ENCODE measurements around the gene ARHGEF16. TPM values are rescaled to one million over a fixed set of nuclear protein-coding genes. Genes with fewer than 3 reads are reported as not detected.

The ARHGEF16 gene
- 4.8 TPM for polyA plus RNA-seq (2012; ENCODE audit: insufficient read depth, insufficient read length, low read depth)

GRCh38 chr1:3453891-3454810, at the start of gene ARHGEF16:
ARHGEF16 (plus strand) TSS chr1:3454665; CDS start chr1:3463085, 8,420 bp downstream.
- Histone ChIP-seq H3K36me3 (no peaks in the 10 kb centered on the region), H3K27me3 (no peaks in the 10 kb centered on the region), H3K4me3 (ENCODE audit: low read depth, low read length) (peak within 1 kb of the TSS; percentile 35), H3K9me3 (no peaks in the 10 kb centered on the region), H3K4me1 (no peaks in the 10 kb centered on the region)
- peak; percentile 59 for DNase-seq
- TF ChIP-seq, protein P1, sequence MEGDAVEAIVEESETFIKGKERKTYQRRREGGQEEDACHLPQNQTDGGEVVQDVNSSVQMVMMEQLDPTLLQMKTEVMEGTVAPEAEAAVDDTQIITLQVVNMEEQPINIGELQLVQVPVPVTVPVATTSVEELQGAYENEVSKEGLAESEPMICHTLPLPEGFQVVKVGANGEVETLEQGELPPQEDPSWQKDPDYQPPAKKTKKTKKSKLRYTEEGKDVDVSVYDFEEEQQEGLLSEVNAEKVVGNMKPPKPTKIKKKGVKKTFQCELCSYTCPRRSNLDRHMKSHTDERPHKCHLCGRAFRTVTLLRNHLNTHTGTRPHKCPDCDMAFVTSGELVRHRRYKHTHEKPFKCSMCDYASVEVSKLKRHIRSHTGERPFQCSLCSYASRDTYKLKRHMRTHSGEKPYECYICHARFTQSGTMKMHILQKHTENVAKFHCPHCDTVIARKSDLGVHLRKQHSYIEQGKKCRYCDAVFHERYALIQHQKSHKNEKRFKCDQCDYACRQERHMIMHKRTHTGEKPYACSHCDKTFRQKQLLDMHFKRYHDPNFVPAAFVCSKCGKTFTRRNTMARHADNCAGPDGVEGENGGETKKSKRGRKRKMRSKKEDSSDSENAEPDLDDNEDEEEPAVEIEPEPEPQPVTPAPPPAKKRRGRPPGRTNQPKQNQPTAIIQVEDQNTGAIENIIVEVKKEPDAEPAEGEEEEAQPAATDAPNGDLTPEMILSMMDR (IDR thresholded peaks at IDR 0.05; ENCODE audit: low read depth, low read length): 0 out of 2 replicates have a peak, but pooled peaks have one; percentile 14

DNA sequence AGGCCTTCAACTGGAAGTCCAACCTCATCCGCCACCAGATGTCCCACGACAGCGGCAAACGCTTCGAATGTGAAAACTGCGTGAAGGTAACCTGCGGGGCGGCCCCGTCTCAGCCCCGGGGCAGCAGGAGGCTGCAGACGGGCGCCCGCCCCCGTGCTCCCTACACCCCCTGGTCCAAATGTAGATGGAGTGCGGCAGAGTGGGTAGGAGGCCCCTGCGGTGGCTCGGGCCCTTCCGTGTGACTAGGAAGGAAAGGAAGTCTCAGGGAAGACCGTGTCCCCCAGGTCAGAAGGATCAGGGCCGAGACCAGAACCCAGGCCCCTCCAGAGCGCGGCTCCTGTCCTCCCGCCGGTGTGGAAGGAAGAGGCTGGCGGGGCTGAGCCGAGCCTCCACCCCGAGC, 49.7 kb upstream of the ARHGEF16 start:
- Histone ChIP-seq H3K4me1 (no peaks in the 10 kb centered on the region), H3K4me3 (ENCODE audit: low read depth, low read length) (no peak overlapping the region), H3K9me3 (no peaks in the 10 kb centered on the region), H3K27me3 (no peaks in the 10 kb centered on the region; the same call in 1 of the 2 replicates), H3K36me3 (no peaks in the 10 kb centered on the region)
- TF ChIP-seq, protein P1 (IDR thresholded peaks at IDR 0.05; ENCODE audit: low read depth, low read length): no peak
- DNase-seq: no peak

DNA sequence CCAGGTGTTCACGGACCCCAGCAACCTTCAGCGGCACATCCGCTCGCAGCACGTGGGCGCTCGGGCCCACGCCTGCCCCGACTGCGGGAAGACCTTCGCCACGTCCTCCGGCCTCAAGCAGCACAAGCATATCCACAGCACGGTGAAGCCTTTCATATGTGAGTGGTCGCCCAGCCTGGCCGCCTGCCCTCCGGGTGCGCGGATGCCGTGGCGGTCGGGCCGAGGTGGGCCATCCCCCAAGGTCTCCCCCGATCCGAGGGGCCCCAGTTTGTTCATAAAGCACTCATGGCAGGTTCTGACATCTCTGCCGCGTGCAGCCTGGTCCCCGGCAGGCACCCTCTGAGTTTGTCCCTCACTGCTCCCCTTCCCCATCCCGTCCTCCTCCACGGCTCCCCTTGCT, 49.0 kb upstream of the ARHGEF16 start:
- Histone ChIP-seq H3K27me3 (no peaks in the 10 kb centered on the region), H3K9me3 (no peaks in the 10 kb centered on the region)
- TF ChIP-seq, protein P1 (IDR thresholded peaks at IDR 0.05; ENCODE audit: low read depth, low read length): no peak

DNA sequence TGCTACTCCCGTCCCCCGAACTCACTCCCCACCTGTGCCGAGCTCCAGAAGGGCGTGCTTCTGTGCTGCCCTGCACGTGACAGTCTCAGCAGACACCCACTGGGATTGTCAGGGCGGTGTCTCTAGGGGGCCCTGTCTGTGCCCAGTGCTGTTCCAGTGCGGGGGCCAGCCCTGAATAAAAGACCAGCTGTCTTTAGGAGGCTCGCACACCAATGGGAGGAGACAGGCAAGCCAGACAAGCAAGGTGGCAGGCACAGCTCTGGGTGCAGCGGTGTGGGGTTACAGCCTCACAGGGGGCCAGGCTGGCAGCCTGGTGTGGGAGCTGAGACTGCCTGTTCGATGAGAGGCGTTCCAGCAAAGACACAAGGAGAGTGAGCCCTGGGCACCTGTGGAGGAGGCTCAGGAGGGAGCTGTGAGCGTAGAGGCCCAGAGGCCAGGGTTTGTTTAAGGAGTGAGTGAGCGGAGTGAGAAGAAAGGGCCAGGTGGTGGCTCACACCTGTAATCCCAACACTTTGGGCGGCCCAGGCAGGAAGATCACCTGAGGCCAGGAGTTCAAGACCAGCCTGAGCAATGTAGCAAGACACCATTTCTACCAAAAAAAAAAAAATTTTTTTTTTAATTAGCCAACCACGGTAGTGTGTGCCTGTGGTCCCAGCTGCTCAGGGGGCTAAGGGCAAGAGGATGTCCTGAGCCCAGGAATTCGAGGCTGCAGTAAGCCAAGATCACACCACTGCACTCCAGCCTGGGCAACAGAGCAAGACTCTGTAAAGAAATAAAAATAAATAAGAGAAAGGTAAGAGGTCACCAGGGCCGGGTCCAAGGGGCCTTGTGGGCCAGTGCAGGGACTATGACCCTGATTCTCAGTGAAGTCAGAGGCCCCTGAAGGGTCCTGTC, 48.2 kb upstream of the ARHGEF16 start:
- peaks cover 7% of the 10 kb centered on the region; the same call in 1 of the 2 replicates for H3K27me3 ChIP-seq
- DNase-seq: no peak
- TF ChIP-seq, protein P1 (IDR thresholded peaks at IDR 0.05; ENCODE audit: low read depth, low read length): no peak
- H3K9me3 ChIP-seq: no peaks in the 10 kb centered on the region
- no peaks in the 10 kb centered on the region for H3K36me3 ChIP-seq
- H3K4me1 ChIP-seq: no peaks in the 10 kb centered on the region
- no peak overlapping the region for H3K4me3 ChIP-seq (ENCODE audit: low read depth, low read length)

More for the DNA sequence above, 49.0 kb upstream of the ARHGEF16 start:
- H3K4me1 ChIP-seq: no peaks in the 10 kb centered on the region
- no peak overlapping the region for H3K4me3 ChIP-seq (ENCODE audit: low read depth, low read length)
- H3K36me3 ChIP-seq: no peaks in the 10 kb centered on the region
- DNase-seq: no peak

- Histone ChIP-seq H3K4me1 (no peaks in the 10 kb centered on the region), H3K36me3 (no peaks in the 10 kb centered on the region), H3K9me3 (no peaks in the 10 kb centered on the region), H3K4me3 (ENCODE audit: low read depth, low read length) (no peak overlapping the region), H3K27me3 (peaks cover 8% of the 10 kb centered on the region)
- DNase-seq: no peak
- TF ChIP-seq, protein P1 (IDR thresholded peaks at IDR 0.05; ENCODE audit: low read depth, low read length): no peak
These were observed 47.4 kb upstream of the ARHGEF16 start for GRCh38 chr1:3407021-3407420.
